ENCODE measurements around the gene LTBP3.
"Not testable (repeated sequence)": the region's sequence is repeated elsewhere in the genome, so short reads cannot be mapped to it uniquely, and the experiment has no call there.

LTBP3 gene

GRCh38 chr11:65569973-65570918, 12.1 kb upstream of the LTBP3 start, which contains the start of gene ZNRD2:
TSS of gene ZNRD2 (plus strand) at chr11:65570477. CDS start at chr11:65570492, 15 bp downstream.
- peak; percentile 90 for DNase-seq

- no peak for DNase-seq
These were observed 11.2 kb upstream of the LTBP3 start for GRCh38 chr11:65569164-65569972.

- DNase-seq: no peak
These were observed 7.7 kb upstream of the LTBP3 start for GRCh38 chr11:65565624-65566453.

- not testable (repeated sequence) for DNase-seq
These were observed 6.9 kb upstream of the LTBP3 start for GRCh38 chr11:65564879-65565559.

GRCh38 chr11:65563601-65564000, 5.4 kb upstream of the LTBP3 start:
- no peak for DNase-seq

GRCh38 chr11:65562788-65563187, 4.6 kb upstream of the LTBP3 start:
- DNase-seq: no peak

GRCh38 chr11:65562020-65562419, 3.9 kb upstream of the LTBP3 start:
- DNase-seq: no peak

- DNase-seq: no peak
These were observed 2.6 kb upstream of the LTBP3 start for GRCh38 chr11:65560555-65561418.

GRCh38 chr11:65559951-65560537, 1.9 kb upstream of the LTBP3 start:
- DNase-seq: no peak

GRCh38 chr11:65559535-65559934, 1.4 kb upstream of the LTBP3 start:
- no peak for DNase-seq

GRCh38 chr11:65558930-65559509, 861 bp upstream of the LTBP3 start:
- no peak for DNase-seq

GRCh38 chr11:65557280-65558001, 718 bp downstream of the LTBP3 start:
- no peak for DNase-seq

- DNase-seq: no peak
These were observed 1.5 kb downstream of the LTBP3 start for GRCh38 chr11:65556470-65557279.

- DNase-seq: peak; percentile 41
These were observed 2.4 kb downstream of the LTBP3 start for GRCh38 chr11:65555693-65556231.

- no peak for DNase-seq
These were observed 3.2 kb downstream of the LTBP3 start for GRCh38 chr11:65554842-65555430.

- no peak for DNase-seq
These were observed 3.9 kb downstream of the LTBP3 start for GRCh38 chr11:65554057-65554818.

Data from GOT3 (cell line).